Measurements from ENCODE around the gene TMEM192.
"Not testable (repeated sequence)": the region's sequence is repeated elsewhere in the genome, so short reads cannot be mapped to it uniquely, and the experiment has no call there.

TMEM192 gene

GRCh38 chr4:165094873-165095272, 17.8 kb downstream of the TMEM192 start:
- DNase-seq (ENCODE audit: extremely low read depth in 1 of 2, low read depth in 1 of 2): no peak

- DNase-seq (ENCODE audit: extremely low read depth in 1 of 2, low read depth in 1 of 2): not testable (repeated sequence)
Measured at GRCh38 chr4:165092187-165092586, 20.5 kb downstream of the TMEM192 start.

DNA sequence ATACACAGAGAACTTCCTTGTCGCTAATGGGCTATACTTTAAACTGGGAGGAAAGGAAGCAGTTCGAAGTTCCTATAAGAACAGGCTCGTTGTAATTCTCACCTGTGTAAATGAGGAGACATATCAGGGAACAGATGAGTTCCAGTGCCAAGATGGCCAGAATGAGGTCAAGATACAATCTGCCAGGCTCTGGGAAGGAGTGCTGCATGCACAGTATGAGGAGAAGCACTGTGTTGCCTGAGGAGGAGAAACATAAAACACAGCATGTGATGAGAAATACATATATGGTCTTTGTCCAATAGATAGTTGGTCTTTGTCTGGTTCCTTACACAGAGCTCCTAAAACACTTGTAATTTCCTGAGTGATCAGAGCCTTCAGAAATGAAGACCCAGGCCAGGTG, 24.3 kb downstream of the TMEM192 start:
- no peak for DNase-seq (ENCODE audit: extremely low read depth in 1 of 2, low read depth in 1 of 2)

DNA sequence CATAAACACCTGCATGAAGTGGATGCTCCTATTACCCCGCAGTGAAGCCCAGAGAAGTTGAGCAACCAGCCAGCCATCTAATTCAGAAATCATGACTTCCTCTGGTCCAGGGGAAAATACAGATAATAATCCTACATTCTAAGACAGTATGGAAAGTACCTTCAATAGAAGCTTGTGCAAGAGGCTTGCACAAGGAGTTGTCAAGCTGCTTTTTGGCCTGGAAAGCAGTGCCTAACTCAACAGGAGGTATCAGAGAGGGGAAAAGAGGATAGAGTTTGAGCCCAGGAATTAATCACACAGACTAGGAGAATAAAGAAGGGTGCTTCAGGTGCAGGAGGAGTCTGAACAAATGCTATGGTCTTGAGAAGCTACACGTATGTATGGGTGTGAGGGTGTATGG, 26.7 kb downstream of the TMEM192 start:
- DNase-seq (ENCODE audit: extremely low read depth in 1 of 2, low read depth in 1 of 2): no peak

DNA sequence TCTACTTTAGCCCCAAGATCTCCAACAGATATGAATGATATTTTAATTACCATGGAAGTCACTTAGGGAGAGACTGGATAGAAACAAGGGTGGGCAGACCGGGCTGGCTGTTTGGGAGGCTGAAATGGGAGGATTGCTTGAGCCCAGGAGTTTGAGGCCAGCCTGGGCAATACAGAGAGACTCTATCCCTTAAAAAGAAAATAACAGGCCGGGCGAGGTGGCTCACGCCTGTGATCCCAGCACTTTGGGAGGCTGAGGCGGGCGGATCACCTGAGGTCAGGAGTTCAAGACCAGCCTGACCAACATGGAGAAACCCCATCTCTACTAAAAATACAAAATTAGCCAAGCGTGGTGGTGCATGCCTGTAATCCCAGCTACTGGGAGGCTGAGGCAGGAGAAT, 27.9 kb downstream of the TMEM192 start:
- DNase-seq (ENCODE audit: extremely low read depth in 1 of 2, low read depth in 1 of 2): not testable (repeated sequence)

GRCh38 chr4:165079476-165079875, 33.2 kb downstream of the TMEM192 start:
- no peak for DNase-seq (ENCODE audit: extremely low read depth in 1 of 2, low read depth in 1 of 2)

DNA sequence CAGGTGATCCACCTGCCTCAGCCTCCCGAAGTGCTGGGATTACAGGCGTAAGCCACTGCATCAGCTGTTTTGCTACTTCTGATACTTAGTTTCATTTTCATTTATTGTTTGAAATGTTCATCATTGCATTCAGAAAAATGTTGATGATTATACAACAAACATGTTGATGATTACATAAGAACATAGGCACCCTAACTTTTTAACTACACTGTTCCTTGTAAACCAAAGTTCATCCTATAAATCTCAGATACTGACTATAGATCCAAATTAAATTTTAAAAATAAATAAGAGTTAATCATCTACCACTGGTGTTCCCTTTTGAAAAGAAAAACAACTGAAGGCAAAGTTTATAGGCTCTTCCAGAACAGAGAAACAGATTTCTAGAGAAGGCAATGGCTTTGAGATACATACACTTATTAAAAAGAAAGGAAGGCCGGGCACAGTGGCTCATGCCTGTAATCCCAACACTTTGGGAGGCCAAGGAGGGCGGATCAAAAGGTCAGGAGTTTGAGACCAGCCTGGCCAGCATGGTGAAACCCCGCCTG, 35.6 kb downstream of the TMEM192 start:
- DNase-seq (ENCODE audit: extremely low read depth in 1 of 2, low read depth in 1 of 2): no peak

- not testable (repeated sequence) for DNase-seq (ENCODE audit: extremely low read depth in 1 of 2, low read depth in 1 of 2)
Measured at GRCh38 chr4:165073346-165073745, 39.3 kb downstream of the TMEM192 start.

GRCh38 chr4:165070560-165070959, 42.1 kb downstream of the TMEM192 start:
- no peak for DNase-seq (ENCODE audit: extremely low read depth in 1 of 2, low read depth in 1 of 2)

GRCh38 chr4:165060938-165061337, 51.7 kb downstream of the TMEM192 start:
- no peak for DNase-seq (ENCODE audit: extremely low read depth in 1 of 2, low read depth in 1 of 2)

DNA sequence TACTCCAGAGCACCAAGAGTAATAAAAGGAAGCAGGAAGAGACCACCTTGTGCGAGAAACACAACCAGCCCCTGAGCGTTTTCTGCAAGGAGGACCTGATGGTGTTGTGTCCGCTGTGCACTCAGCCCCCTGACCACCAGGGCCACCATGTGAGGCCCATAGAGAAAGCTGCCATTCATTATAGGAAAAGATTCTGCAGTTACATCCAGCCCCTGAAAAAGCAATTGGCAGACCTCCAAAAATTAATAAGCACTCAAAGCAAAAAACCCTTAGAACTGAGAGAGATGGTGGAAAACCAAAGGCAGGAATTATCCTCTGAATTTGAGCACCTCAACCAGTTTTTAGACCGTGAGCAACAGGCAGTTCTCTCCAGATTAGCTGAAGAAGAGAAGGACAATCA, 53.3 kb downstream of the TMEM192 start:
- no peak for DNase-seq (ENCODE audit: extremely low read depth in 1 of 2, low read depth in 1 of 2)

DNA sequence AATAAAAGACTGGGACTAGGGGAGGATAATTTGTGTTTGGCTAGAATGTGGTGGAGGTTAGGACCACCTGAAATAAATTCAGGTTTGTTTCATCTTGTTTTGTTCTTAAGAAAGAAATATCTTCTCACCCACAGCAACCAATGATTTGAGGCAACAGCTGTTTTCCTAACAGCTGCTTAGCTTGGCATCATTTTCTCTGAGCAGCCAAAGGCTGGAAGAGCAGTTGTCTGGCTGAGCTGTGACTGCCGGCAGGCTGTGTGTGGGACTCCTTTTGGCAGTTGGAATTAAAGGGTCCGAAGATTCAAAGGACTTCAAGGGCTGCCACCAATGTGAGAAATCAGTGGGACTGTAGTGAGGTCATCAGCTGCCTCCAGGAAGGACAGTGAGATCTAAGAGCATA, 54.0 kb downstream of the TMEM192 start:
- no peak for DNase-seq (ENCODE audit: extremely low read depth in 1 of 2, low read depth in 1 of 2)

- no peak for DNase-seq (ENCODE audit: extremely low read depth in 1 of 2, low read depth in 1 of 2)
Measured at GRCh38 chr4:165055601-165056000, 57.1 kb downstream of the TMEM192 start.

- no peak for DNase-seq (ENCODE audit: extremely low read depth in 1 of 2, low read depth in 1 of 2)
Measured at GRCh38 chr4:165053645-165054044, 59.0 kb downstream of the TMEM192 start, which contains the start of gene TRIM75. Gene TRIM75 (plus strand): TSS chr4:165053866. CDS start chr4:165059148, 5,282 bp downstream.

- no peak for DNase-seq (ENCODE audit: extremely low read depth in 1 of 2, low read depth in 1 of 2)
Measured at GRCh38 chr4:165052627-165053026, 60.0 kb downstream of the TMEM192 start.

- DNase-seq (ENCODE audit: extremely low read depth in 1 of 2, low read depth in 1 of 2): no peak
Measured at GRCh38 chr4:165048170-165048569, 64.5 kb downstream of the TMEM192 start.

DNA sequence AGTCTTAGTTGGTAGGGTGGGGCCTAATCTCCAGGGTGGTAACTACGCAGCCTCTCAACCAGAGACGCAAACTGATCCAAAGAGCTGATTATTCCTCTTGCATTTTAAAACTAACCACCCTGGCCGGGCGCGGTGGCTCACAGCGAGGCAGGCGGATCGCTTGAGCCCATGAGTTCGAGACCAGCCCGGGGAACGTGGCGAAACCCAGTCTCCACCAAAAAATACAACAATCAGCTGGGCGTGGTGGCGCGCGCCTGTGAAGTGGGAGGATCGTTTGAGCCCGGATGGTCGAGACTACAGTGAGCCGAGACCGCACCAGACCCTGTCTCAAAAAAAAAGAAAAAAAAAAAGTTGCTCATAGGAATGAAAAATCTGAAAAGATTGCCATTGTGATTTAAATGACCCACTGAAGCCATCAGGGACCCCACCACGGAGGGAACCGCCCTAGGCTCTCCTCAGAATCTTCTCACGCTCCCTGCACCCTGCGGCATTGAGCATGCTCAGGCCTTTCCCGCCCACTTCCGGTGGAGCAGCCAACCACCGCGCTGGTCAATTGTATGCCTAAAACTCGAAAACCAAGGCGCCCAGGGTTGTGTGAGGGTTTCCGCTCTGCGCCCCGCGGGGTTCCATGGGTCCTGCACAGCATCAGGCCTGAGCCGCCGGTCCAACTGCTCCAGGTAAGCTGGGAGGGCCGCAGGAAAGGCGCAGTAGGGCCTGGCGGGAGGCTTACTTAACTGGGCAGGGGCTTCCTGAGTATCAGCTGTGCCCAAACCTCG, 81.0 kb downstream of the TMEM192 start, which contains the start of gene TRIM60:
TRIM60 (plus strand) TSS at position 564 of the 776 bp plus-strand sequence. CDS start 8,074 bp downstream, outside the sequence.
- no peak for DNase-seq (ENCODE audit: extremely low read depth in 1 of 2, low read depth in 1 of 2)

GRCh38 chr4:165027762-165028402, 84.8 kb downstream of the TMEM192 start:
- no peak for DNase-seq (ENCODE audit: extremely low read depth in 1 of 2, low read depth in 1 of 2)

DNA sequence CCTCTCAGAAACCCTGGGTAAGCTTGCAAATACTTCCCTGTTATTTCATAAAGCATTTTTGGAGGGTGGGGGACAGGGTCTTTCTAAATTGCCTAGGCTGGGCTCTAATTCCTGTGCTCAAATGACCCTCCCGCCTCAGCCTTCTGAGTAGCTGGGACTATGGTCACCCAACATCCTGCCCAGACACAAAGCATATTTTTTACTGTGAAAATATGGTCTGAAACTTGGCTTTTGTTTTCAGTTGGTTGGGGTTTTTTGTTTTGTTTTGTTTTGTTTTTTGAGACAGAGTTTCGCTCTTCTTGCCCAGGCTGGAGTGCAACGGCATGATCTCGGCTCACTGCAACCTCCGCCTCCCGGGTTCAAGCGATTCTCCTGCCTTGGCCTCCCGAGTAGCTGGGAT, 86.9 kb downstream of the TMEM192 start:
- DNase-seq (ENCODE audit: extremely low read depth in 1 of 2, low read depth in 1 of 2): not testable (repeated sequence)

Measured in stimulated activated CD8-positive, alpha-beta memory T cell treated with anti-CD3 and anti-CD28 coated beads, Interleukin-7, amount 100 ng/mL, for 48 hours (primary cell).